WTC11 (cell line): ENCODE measurements around the gene LRRC49.
"Not testable (repeated sequence)": the region's sequence is repeated elsewhere in the genome, so short reads cannot be mapped to it uniquely, and the experiment has no call there.

ENCODE experiments used
- CTCF ChIP-seq: fragments of 200-600 bp; IDR thresholded peaks from 2 replicates; pipeline ENCODE4 v1.8.0; 2022; ENCODE audit warnings: antibody characterized with exemption
- E2F5 ChIP-seq: sonication (generic); formaldehyde crosslinking; IDR thresholded peaks from 2 replicates; pipeline ENCODE4 v1.8.1; 2022; ENCODE audit warnings: mild to moderate bottlenecking, moderate library complexity, missing genetic modification reagents
- ETV6 ChIP-seq: sonication (generic); formaldehyde crosslinking; IDR thresholded peaks from 2 replicates; pipeline ENCODE4 v1.8.1; 2022; ENCODE audit warnings: mild to moderate bottlenecking, missing genetic modification reagents
- KAT7 ChIP-seq: sonication (generic); formaldehyde crosslinking; IDR thresholded peaks from 2 replicates; pipeline ENCODE4 v1.8.1; 2023; ENCODE audit warnings: missing genetic modification reagents, mild to moderate bottlenecking, borderline replicate concordance
- MXD4 ChIP-seq: fragments of 250-450 bp; sonication (Bioruptor Pico); IDR thresholded peaks from 2 replicates; pipeline ENCODE4 v1.8.0; 2021; ENCODE audit warnings: mild to moderate bottlenecking, moderate library complexity, borderline replicate concordance
- NFE2L1 ChIP-seq: sonication (generic); formaldehyde crosslinking; IDR thresholded peaks from 2 replicates; pipeline ENCODE4 v1.8.1; 2023; ENCODE audit warnings: missing genetic modification reagents
- NR3C1 ChIP-seq: sonication (generic); formaldehyde crosslinking; conservative IDR thresholded peaks from 2 replicates; pipeline ENCODE4 v1.8.1; 2023; ENCODE audit warnings: low read depth, mild to moderate bottlenecking, missing genetic modification reagents
- TCF7 ChIP-seq: sonication (generic); formaldehyde crosslinking; IDR thresholded peaks from 2 replicates; pipeline ENCODE4 v1.8.0; 2022; ENCODE audit warnings: mild to moderate bottlenecking, low read depth, missing genetic modification reagents, moderate library complexity
- ZNF232 ChIP-seq: sonication (generic); formaldehyde crosslinking; IDR thresholded peaks from 2 replicates; pipeline ENCODE4 v1.8.0; 2022; ENCODE audit warnings: mild to moderate bottlenecking, missing genetic modification reagents
- ZNF317 ChIP-seq: sonication (generic); formaldehyde crosslinking; IDR thresholded peaks from 2 replicates; pipeline ENCODE4 v1.8.1; 2023; ENCODE audit warnings: low read depth, mild to moderate bottlenecking, moderate library complexity, missing genetic modification reagents, borderline replicate concordance

- TF ChIP-seq CTCF; NR3C1 (CRISPR knock-in tag); ETV6 (CRISPR knock-in tag); ZNF232; E2F5 (CRISPR knock-in tag); ZNF317; NFE2L1 (CRISPR knock-in tag); MXD4 (CRISPR knock-in tag); TCF7 (CRISPR knock-in tag); KAT7: not testable (repeated sequence)
Observed at GRCh38 chr15:70926914-70927313, 34.3 kb downstream of the LRRC49 start.
